ENCODE results near the gene CORO2B. TPM values are rescaled to one million over a fixed set of nuclear protein-coding genes. Genes with fewer than 3 reads are reported as not detected.

The CORO2B gene
- total RNA-seq, 6 donors from 2014 or later, result 0.79 to 9.0 (median 2.0) TPM

- H3K4me3 ChIP-seq, result no peak overlapping the region
- DNase-seq (no peak), ATAC-seq (ENCODE audit: low FRiP score in 2 of 2) (no peak)
- no peaks in the 10 kb centered on the region for H3K9me3 ChIP-seq
- 87 to 93% methylated on average over 2 of the region's 2 CpGs for WGBS, 2 donors
- H3K36me3 ChIP-seq, result no peaks in the 10 kb centered on the region
- TF ChIP-seq EP300 (IDR thresholded peaks at IDR 0.05), result no peak
- no peak for TF ChIP-seq POLR2A (IDR thresholded peaks at IDR 0.05)
- TF ChIP-seq CTCF (IDR thresholded peaks at IDR 0.05), result no peak
- no peak for TF ChIP-seq POLR2AphosphoS5 (IDR thresholded peaks at IDR 0.05)
- H3K27me3 ChIP-seq, result no peaks in the 10 kb centered on the region
- H3K27ac ChIP-seq, result no peak overlapping the region
- H3K4me1 ChIP-seq, result peaks cover 0 to 13% (median 0%) of the 10 kb centered on the region in 4 donors
Measured at GRCh38 chr15:68627995-68628394, 49.2 kb downstream of the CORO2B start.

- ATAC-seq (ENCODE audit: low FRiP score in 2 of 2) (no peak), DNase-seq (no peak)
- no peak for TF ChIP-seq POLR2AphosphoS5 (IDR thresholded peaks at IDR 0.05)
- no peak for TF ChIP-seq CTCF (IDR thresholded peaks at IDR 0.05)
- TF ChIP-seq POLR2A (IDR thresholded peaks at IDR 0.05), result no peak
- no peak for TF ChIP-seq EP300 (IDR thresholded peaks at IDR 0.05)
- Histone ChIP-seq H3K4me3 (no peak overlapping the region), H3K27me3 (no peaks in the 10 kb centered on the region), H3K36me3 (no peaks in the 10 kb centered on the region), H3K4me1 (peaks cover 0 to 6% (median 0%) of the 10 kb centered on the region in 4 donors), H3K27ac (no peak overlapping the region), H3K9me3 (no peaks in the 10 kb centered on the region)
- 61 to 66% methylated on average over 8 of the region's 8 CpGs for WGBS, 2 donors
Measured at GRCh38 chr15:68629519-68630210, 50.9 kb downstream of the CORO2B start.

- Histone ChIP-seq H3K27me3 (no peaks in the 10 kb centered on the region), H3K4me3 (no peak overlapping the region), H3K27ac (no peak overlapping the region), H3K4me1 (peaks cover 0 to 6% (median under 1%) of the 10 kb centered on the region in 4 donors), H3K9me3 (no peaks in the 10 kb centered on the region), H3K36me3 (no peaks in the 10 kb centered on the region)
- no peak for ATAC-seq (ENCODE audit: low FRiP score in 2 of 2)
- no peak for DNase-seq
- 85 to 87% methylated on average over 9 of the region's 9 CpGs for WGBS, 2 donors
- TF ChIP-seq POLR2AphosphoS5 (IDR thresholded peaks at IDR 0.05) (no peak), POLR2A (IDR thresholded peaks at IDR 0.05) (no peak), EP300 (IDR thresholded peaks at IDR 0.05) (no peak), CTCF (IDR thresholded peaks at IDR 0.05) (no peak)
Measured at GRCh38 chr15:68630211-68630555, 51.4 kb downstream of the CORO2B start.

GRCh38 chr15:68630836-68631235 is 52.0 kb downstream of the CORO2B start:
- no peaks in the 10 kb centered on the region for H3K9me3 ChIP-seq
- H3K4me1 ChIP-seq, result peaks cover 0 to 6% (median 3%) of the 10 kb centered on the region in 4 donors
- no peak overlapping the region for H3K4me3 ChIP-seq
- no peaks in the 10 kb centered on the region for H3K27me3 ChIP-seq
- 87 to 100% methylated on average over 3 to 8 of the region's 8 CpGs for WGBS, 2 donors
- no peak for DNase-seq
- no peak overlapping the region for H3K27ac ChIP-seq
- ATAC-seq (ENCODE audit: low FRiP score in 2 of 2), result no peak
- TF ChIP-seq EP300 (IDR thresholded peaks at IDR 0.05), result no peak
- TF ChIP-seq POLR2A (IDR thresholded peaks at IDR 0.05), result no peak
- TF ChIP-seq CTCF (IDR thresholded peaks at IDR 0.05), result no peak
- no peak for TF ChIP-seq POLR2AphosphoS5 (IDR thresholded peaks at IDR 0.05)
- no peaks in the 10 kb centered on the region for H3K36me3 ChIP-seq

GRCh38 chr15:68631601-68632051 is 52.8 kb downstream of the CORO2B start:
- no peak for ATAC-seq (ENCODE audit: low FRiP score in 2 of 2)
- 59 to 61% methylated on average over 4 to 6 of the region's 6 CpGs for WGBS, 2 donors

More at GRCh38 chr15:68631601-68632051, 52.8 kb downstream of the CORO2B start:
- H3K9me3 ChIP-seq, result no peaks in the 10 kb centered on the region
- TF ChIP-seq POLR2A (IDR thresholded peaks at IDR 0.05) (no peak), CTCF (IDR thresholded peaks at IDR 0.05) (no peak), POLR2AphosphoS5 (IDR thresholded peaks at IDR 0.05) (no peak), EP300 (IDR thresholded peaks at IDR 0.05) (no peak)
- no peak for DNase-seq
- H3K27ac ChIP-seq, result no peak overlapping the region
- H3K27me3 ChIP-seq, result no peaks in the 10 kb centered on the region
- H3K4me3 ChIP-seq, result no peak overlapping the region
- H3K4me1 ChIP-seq, result peaks cover 0 to 11% (median 3%) of the 10 kb centered on the region in 4 donors
- no peaks in the 10 kb centered on the region for H3K36me3 ChIP-seq
